Measurements from ENCODE around the gene UROS.
A peak's percentile ranks its signal among the peaks of the same experiment; 100 is the strongest.

The UROS gene

DNA sequence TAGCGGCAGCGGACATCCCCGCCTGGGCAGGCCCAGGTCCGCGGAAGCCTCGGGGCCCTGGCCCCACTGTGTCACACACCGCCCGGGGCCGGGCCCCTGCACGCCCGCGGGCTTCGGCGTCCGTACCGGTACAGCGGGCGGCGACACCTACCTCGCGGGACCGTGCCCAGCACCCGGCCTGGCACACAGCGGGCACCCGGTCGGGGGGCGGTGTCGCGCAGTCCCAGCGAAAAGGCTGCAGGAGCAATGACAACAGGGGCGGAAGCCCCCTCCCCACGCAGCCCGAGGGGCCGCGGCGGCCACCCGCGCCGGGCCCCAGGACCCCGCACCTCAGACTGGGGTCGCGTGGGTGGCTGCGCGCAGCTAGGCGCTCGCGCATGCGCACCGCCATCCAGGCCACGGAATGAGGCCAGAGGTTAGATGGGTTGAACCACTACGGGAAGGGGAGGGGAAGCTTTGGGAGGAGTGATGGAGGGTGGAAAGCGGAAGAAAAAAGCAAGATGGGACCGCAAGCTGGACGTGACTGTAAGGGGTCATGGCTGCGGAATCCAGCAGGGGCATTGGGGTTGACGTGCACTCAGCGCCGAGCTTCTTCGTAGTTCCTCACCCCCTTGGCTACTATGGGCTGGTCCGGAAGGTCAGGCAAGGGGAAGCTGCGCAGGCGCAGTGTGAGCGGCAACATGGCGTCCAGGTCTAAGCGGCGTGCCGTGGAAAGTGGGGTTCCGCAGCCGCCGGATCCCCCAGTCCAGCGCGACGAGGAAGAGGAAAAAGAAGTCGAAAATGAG is at the start of gene UROS, which contains the start of gene BCCIP:
UROS (minus strand) TSS at position 381 of the 785 bp plus-strand sequence. CDS start 6,759 bp downstream, outside the sequence.
BCCIP (plus strand) TSS at position 669 of the 785 bp plus-strand sequence; CDS start at position 681, 12 bp downstream.
- TF ChIP-seq, protein P1, sequence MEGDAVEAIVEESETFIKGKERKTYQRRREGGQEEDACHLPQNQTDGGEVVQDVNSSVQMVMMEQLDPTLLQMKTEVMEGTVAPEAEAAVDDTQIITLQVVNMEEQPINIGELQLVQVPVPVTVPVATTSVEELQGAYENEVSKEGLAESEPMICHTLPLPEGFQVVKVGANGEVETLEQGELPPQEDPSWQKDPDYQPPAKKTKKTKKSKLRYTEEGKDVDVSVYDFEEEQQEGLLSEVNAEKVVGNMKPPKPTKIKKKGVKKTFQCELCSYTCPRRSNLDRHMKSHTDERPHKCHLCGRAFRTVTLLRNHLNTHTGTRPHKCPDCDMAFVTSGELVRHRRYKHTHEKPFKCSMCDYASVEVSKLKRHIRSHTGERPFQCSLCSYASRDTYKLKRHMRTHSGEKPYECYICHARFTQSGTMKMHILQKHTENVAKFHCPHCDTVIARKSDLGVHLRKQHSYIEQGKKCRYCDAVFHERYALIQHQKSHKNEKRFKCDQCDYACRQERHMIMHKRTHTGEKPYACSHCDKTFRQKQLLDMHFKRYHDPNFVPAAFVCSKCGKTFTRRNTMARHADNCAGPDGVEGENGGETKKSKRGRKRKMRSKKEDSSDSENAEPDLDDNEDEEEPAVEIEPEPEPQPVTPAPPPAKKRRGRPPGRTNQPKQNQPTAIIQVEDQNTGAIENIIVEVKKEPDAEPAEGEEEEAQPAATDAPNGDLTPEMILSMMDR (IDR thresholded peaks at IDR 0.05; ENCODE audit: low read depth, low read length): no peak
- DNase-seq (ENCODE audit: extremely low read depth, low read depth): peak; percentile 76

DNA sequence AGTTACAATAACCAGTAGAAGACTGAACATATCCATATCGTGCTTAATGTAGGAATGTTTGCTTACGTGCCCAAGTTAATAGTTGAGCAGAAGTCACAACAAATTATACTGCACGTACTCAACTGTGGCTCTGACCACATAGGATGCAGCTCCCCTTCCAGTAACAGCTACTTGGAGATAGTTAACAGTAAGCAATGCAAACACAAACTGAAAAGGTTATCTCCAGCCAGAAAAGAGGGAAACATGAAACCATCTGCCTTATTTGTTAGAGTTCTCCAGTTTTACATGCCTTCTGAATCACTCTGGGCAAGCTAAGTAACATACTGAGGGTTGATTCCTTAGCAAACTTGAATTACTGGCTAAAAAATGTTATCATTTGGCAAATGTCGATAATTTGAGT is 48.3 kb upstream of the UROS start:
- DNase-seq (ENCODE audit: extremely low read depth, low read depth): peak; percentile 59
- TF ChIP-seq, protein P1 (IDR thresholded peaks at IDR 0.05; ENCODE audit: low read depth, low read length): no peak

DNA sequence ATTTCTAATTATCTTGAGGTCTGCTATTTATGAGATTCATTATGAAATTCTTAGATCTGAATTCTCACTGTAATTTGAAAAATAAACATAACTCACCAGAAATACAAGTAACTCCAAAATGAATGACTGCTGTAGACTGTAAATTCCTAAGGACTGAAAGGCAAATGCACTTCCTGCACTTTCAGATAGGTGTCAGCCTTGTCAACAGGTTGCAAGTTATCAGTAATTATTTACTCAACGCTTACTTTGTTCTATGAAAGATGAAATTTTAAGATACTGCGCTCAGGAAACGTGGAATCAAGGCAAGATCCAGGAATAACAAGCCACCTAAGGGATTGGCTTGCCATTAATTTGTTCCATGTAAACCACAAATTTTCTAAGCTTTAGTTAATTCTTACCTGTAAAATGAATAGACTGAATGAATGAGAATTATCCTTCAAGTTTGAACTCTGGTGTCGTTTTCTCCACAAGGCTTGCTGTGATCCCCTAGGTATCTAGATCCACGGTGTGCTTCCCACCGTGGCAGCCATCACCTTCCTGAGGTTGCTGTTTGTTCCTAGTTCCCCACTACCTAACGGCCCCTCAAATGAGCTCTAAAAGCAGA is 45.4 kb upstream of the UROS start:
- TF ChIP-seq, protein P1 (IDR thresholded peaks at IDR 0.05; ENCODE audit: low read depth, low read length): peak; percentile 79
- DNase-seq (ENCODE audit: extremely low read depth, low read depth): no peak

DNA sequence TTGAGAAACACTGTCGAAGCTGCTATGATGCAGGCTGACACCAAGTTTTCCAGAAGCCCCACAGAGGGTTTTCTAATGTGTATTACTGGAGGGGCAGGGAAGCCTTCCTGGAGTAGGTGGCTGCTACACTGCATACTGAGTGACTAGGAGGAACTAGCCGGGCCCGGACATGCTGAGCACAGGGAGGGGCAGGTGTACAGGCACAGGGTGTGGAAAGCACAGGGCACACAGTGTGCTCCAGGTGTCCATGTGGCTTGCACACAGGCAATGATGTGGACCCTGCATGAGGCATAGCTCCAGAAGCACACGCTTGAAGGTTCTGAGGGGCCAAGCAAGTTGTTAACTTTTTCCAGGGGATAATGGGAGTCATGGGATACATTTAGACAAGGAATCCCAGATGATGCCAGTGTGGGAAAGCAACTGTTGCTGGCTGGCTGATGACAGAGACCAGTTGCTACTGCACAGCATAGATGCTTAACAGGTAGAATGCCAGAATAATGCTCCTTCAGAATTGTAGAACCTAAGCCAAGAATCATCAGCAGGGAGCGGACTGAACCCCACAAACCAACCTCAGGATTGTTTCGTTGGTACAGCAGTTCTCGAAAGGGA is 43.5 kb upstream of the UROS start:
- no peak for DNase-seq (ENCODE audit: extremely low read depth, low read depth)
- TF ChIP-seq, protein P1 (IDR thresholded peaks at IDR 0.05; ENCODE audit: low read depth, low read length): no peak

DNA sequence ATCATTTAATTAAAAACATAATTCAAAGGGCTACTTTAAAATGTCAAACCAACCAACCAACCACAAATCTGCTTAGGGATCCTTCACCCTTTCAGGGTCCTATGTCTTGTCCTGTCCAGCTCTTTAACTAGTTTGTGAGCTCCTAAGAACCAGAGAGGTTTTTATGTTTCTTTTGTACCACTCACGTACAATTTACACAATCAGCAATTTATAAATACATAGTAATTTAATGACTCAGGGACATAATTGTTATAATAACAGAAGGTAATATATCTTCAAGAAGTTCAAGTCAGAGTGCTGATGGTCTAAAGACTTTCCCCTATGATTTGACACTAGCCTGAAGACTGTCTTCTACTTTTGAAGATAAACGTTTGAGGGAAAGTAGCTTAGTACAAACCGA is 42.1 kb upstream of the UROS start:
- TF ChIP-seq, protein P1 (IDR thresholded peaks at IDR 0.05; ENCODE audit: low read depth, low read length): no peak

DNA sequence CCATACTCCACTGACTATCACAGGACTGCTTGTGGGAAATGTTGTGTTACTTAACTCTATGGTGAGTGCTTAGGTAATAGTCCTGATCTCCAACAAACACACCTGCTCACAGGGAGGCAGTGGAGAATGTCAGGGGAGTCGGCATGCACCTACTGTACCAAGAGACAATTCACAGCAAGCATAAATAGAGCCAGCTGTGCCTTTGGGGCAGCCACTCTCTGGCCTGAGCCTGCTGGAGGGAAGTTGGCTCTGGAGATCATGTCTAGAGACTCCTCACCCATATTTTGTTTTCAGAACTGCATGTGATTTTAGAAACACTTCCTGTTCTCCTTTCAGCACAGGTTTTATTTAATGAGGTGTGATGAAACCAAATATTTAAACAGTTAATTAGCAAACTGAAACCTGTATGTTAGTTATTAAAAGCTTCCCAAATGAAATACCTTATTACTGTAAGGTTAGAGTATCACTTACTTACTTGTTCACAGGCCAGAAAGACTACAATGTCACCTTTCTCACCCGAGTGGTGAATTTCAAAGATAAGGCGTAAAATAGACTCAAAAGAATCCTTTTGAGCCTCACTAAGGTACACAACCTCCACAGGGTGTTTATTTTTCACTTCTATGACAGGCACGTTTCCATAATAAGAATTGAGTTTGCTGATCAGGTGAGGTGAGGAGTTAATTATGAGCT is 36.2 kb upstream of the UROS start:
- no peak for DNase-seq (ENCODE audit: extremely low read depth, low read depth)
- TF ChIP-seq, protein P1 (IDR thresholded peaks at IDR 0.05; ENCODE audit: low read depth, low read length): no peak

More for the DNA sequence above, 42.1 kb upstream of the UROS start:
- no peak for DNase-seq (ENCODE audit: extremely low read depth, low read depth)

All from AG09319 (cell line).